Lower lobe of right lung (tissue), 2 donors: ENCODE measurements around the gene GATD1. TPM values are rescaled to one million over a fixed set of nuclear protein-coding genes. Genes with fewer than 3 reads are reported as not detected.

Experiments
- ATAC-seq, 2 donors: fragments of 200-7000 bp; cut with Tn5 transposase; one replicate each; pipeline ENCODE4 v1.9.1; 2020 to 2022; ENCODE audit warnings: mild to moderate bottlenecking in 2 of 2, moderate library complexity in 2 of 2
- DNase-seq: peaks from one replicate; pipeline ENCODE4 v3.0.0-alpha.2; 2020
- H3K27ac ChIP-seq: fragments of 200-600 bp; one replicate; pipeline ENCODE4 v1.8.0; 2022
- H3K27me3 ChIP-seq: fragments of 200-600 bp; one replicate; pipeline ENCODE4 v1.8.0; 2022; ENCODE audit warnings: low read depth
- H3K36me3 ChIP-seq: fragments of 200-600 bp; one replicate; pipeline ENCODE4 v1.8.0; 2022; ENCODE audit warnings: mild to moderate bottlenecking
- H3K4me1 ChIP-seq: fragments of 200-600 bp; one replicate; pipeline ENCODE4 v1.8.0; 2022
- H3K4me3 ChIP-seq: fragments of 200-600 bp; one replicate; pipeline ENCODE4 v1.8.0; 2022; ENCODE audit warnings: mild to moderate bottlenecking
- H3K9me3 ChIP-seq: fragments of 200-600 bp; one replicate; pipeline ENCODE4 v1.8.0; 2022
- CTCF ChIP-seq: fragments of 200-600 bp; IDR thresholded peaks from one replicate; pipeline ENCODE4 v1.8.0; 2022; ENCODE audit warnings: antibody characterized with exemption, mild to moderate bottlenecking
- intact Hi-C: fragments of 100-400 bp; cut with DNase I; formaldehyde crosslinking; loops from one replicate; pipeline ENCODE4 v1.11.0; 2022
- total RNA-seq: library from RNA; stranded (reverse); fragmentation: NEBNext Ultra II Directional; extraction: Animal tissue kit (Norgen Biotek cat#: 25700); gene quantifications from one replicate; pipeline ENCODE4 v1.2.1, GENCODE V29; 2021
- donor health status: DM: no; HTN: yes; CAD: no; lungs with severe emphysema.

The GATD1 gene
- total RNA-seq, 1 donor from 2014 or later = 46.7 TPM

- Histone ChIP-seq H3K4me1 (peaks cover 40% of the 10 kb centered on the region), H3K27me3 (no peaks in the 10 kb centered on the region), H3K27ac (peak within 1 kb of the TSS; percentile 99), H3K9me3 (no peaks in the 10 kb centered on the region), H3K4me3 (peak within 1 kb of the TSS; percentile 90), H3K36me3 (peaks cover 33% of the 10 kb centered on the region)
- TF ChIP-seq CTCF = no peak
- ATAC-seq (peak; percentile 95 to 96), DNase-seq (peak; percentile 99)
- intact Hi-C loops = no loop called here
These were observed 32.2 kb upstream of the GATD1 start, which contains the start of gene RPLP2 for GRCh38 chr11:809287-810039. TSS of gene RPLP2 (plus strand) at chr11:809967. CDS start at chr11:810235, 268 bp downstream.

DNA sequence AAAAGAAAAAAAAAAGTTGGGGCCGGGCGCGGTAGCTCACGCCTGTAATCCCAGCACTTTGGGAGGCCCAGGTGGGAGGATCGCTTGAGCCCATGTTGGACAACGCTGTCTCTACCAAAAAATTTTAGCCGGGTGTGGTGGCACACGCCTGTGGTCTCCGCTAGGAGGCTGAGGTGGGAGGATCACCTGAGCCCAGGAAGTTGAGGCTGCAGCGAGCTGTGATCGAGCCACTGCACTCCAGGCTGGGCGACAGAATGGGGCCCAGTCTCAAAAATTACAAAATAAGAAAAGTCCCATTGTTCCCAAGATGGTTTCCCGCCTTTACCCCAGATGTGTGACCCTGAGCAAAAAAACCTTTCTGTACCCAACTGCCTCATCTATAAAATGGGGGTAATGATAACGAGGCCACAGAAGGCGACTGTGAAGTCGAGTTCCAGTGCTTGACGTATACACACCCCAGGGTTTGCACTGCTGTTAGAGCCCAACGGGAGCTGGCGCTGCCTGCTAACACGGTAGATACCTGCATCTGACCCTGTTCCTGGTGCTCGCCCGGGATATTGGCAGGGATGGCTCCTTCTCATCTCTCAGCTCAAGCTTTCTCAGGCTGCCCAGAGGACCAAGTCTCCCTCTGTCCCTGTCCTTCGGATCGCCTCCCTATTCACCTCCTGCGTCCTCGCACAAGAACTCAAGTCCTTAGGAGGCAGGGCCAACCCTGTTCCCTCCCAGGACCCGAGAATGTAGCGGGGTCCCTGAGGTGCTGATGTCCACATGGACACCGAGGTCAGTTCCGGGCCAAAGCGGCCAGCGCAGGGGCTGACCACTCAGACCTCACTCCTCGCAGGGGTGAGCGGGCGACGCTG, 31.4 kb upstream of the GATD1 start:
- Histone ChIP-seq H3K4me1 (peaks cover 48% of the 10 kb centered on the region), H3K9me3 (no peaks in the 10 kb centered on the region), H3K27me3 (no peaks in the 10 kb centered on the region), H3K4me3 (peak overlapping the region; percentile 90), H3K36me3 (peaks cover 27% of the 10 kb centered on the region), H3K27ac (peak overlapping the region; percentile 99)
- DNase-seq (no peak), ATAC-seq (no peak)
- TF ChIP-seq CTCF = no peak
- intact Hi-C loops = no loop called here

DNA sequence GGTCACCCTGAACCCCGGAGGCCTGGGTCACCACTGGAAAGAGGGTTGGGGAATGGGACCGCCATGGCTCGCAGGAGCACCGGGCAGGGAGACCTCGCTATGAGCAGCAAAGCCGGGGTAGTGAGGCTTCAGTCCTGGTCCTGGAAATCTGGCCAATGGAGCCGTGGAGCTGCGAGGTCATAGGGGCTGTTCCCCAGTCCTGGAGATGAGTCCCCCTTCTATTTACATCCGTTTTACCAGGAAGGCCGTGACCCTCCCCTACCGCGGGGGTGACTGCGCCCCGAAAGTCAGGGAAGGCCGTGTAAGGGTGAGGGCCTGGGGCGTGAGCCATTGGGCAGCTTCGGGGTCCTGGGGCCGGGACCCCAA, 27.3 kb upstream of the GATD1 start:
- Histone ChIP-seq H3K27me3 (no peaks in the 10 kb centered on the region), H3K27ac (peak overlapping the region; percentile 93), H3K36me3 (peaks cover 28% of the 10 kb centered on the region), H3K9me3 (no peaks in the 10 kb centered on the region), H3K4me3 (peak overlapping the region; percentile 79), H3K4me1 (peaks cover 34% of the 10 kb centered on the region)
- ATAC-seq (no peak), DNase-seq (no peak)
- no peak for TF ChIP-seq CTCF
- intact Hi-C loops = no loop called here

GRCh38 chr11:803770-804598, 26.7 kb upstream of the GATD1 start:
- H3K4me3 ChIP-seq = peak overlapping the region; percentile 79
- peaks cover 34% of the 10 kb centered on the region for H3K36me3 ChIP-seq
- no peaks in the 10 kb centered on the region for H3K27me3 ChIP-seq
- no peaks in the 10 kb centered on the region for H3K9me3 ChIP-seq
- DNase-seq = no peak
- peak overlapping the region; percentile 93 for H3K27ac ChIP-seq
- ATAC-seq = no peak
- no peak for TF ChIP-seq CTCF
- H3K4me1 ChIP-seq = peaks cover 33% of the 10 kb centered on the region
- intact Hi-C loops = no loop called here

- ATAC-seq (no peak), DNase-seq (no peak)
- no peak overlapping the region for H3K4me3 ChIP-seq
- no peaks in the 10 kb centered on the region for H3K27me3 ChIP-seq
- intact Hi-C loops = no loop called here
- TF ChIP-seq CTCF = no peak
- H3K27ac ChIP-seq = no peak overlapping the region
- H3K9me3 ChIP-seq = no peaks in the 10 kb centered on the region
- peaks cover 30% of the 10 kb centered on the region for H3K4me1 ChIP-seq
- H3K36me3 ChIP-seq = peaks cover 35% of the 10 kb centered on the region
These were observed 26.1 kb upstream of the GATD1 start for GRCh38 chr11:803467-803742.
